SU-DHL-6 (cell line): ENCODE results near the gene TEKT1.

Experiments used
- EZH2phosphoT487 ChIP-seq: fragments of 200-600 bp; sonication (generic), shearing (Covaris generic); conservative IDR thresholded peaks from 2 replicates; pipeline ENCODE4 v1.6.1; 2018; ENCODE audit warnings: mild to moderate bottlenecking, antibody characterized with exemption, low read length, moderate library complexity, mixed read lengths
- TF ChIP-seq, protein P1 (sequence below): fragments of 200-600 bp; sonication (generic); IDR thresholded peaks from one replicate; pipeline ENCODE4 v1.5.1; 2017; ENCODE audit warnings: antibody characterized with exemption, mild to moderate bottlenecking, low read length, moderate library complexity; ENCODE audit not compliant: insufficient read depth, poor library complexity, severe bottlenecking

DNA sequence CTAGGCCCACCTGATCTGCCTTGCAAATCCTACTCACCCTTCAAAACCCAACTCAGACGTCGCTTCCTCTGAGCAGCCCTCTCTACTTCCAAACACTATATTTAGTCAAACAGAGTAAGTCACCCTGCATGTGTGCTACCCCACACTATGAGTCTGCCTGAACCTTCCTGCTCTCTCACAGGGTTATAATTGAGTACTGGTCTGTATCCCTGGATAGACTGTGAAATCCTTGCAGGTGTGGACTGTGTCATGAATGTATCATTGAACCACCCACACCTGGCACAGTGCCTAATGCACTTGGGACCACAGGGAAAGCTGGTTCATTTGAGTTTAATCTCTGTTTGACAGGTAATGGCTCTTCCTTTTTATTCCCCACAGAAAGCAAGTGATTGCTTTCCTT, 52.1 kb downstream of the TEKT1 start:
- TF ChIP-seq, protein P1, sequence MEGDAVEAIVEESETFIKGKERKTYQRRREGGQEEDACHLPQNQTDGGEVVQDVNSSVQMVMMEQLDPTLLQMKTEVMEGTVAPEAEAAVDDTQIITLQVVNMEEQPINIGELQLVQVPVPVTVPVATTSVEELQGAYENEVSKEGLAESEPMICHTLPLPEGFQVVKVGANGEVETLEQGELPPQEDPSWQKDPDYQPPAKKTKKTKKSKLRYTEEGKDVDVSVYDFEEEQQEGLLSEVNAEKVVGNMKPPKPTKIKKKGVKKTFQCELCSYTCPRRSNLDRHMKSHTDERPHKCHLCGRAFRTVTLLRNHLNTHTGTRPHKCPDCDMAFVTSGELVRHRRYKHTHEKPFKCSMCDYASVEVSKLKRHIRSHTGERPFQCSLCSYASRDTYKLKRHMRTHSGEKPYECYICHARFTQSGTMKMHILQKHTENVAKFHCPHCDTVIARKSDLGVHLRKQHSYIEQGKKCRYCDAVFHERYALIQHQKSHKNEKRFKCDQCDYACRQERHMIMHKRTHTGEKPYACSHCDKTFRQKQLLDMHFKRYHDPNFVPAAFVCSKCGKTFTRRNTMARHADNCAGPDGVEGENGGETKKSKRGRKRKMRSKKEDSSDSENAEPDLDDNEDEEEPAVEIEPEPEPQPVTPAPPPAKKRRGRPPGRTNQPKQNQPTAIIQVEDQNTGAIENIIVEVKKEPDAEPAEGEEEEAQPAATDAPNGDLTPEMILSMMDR = no peak
- TF ChIP-seq EZH2phosphoT487 = no peak
